ENCODE data around the gene PPIB.

GRCh38 chr15:64149424-64149823, 13.4 kb downstream of the PPIB start:
- TF ChIP-seq CTCF (IDR thresholded peaks at IDR 0.05), result no peak
- no peak for TF ChIP-seq POLR2A (IDR thresholded peaks at IDR 0.05)

All from adrenal gland (tissue), 5 donors.